Right lobe of liver (tissue), 6 donors: Measurements from ENCODE around the gene SPOPL. TPM values are rescaled to one million over a fixed set of nuclear protein-coding genes. Genes with fewer than 3 reads are reported as not detected.

ENCODE experiments used
- ATAC-seq, 4 donors: fragments of 200-7000 bp; cut with Tn5 transposase; one replicate each; pipeline ENCODE4 v1.9.1; 2020; ENCODE audit warnings: mild to moderate bottlenecking in 4 of 4, moderate library complexity in 4 of 4
- DNase-seq, 3 donors: peaks; one replicate each; pipeline ENCODE4 v3.0.0-alpha.2; 2020
- H3K27ac ChIP-seq, 3 donors: fragments of 200-600 bp; one replicate each; pipeline ENCODE4 v1.8.0; 2022
- H3K27me3 ChIP-seq, 2 donors: fragments of 200-600 bp; one replicate each; pipeline ENCODE4 v1.8.0; 2022
- H3K36me3 ChIP-seq, 4 donors: fragments of 200-600 bp; sonication (generic) in 1 of 4; one replicate each; pipeline versions ENCODE4 v1.5.1 to v1.8.0; 2017 to 2022; ENCODE audit warnings: control low read depth in 1 of 4
- H3K4me1 ChIP-seq, 4 donors: fragments of 200-600 bp; sonication (generic) in 1 of 4; one replicate each; pipeline versions ENCODE4 v1.5.1 to v1.8.0; 2017 to 2022; ENCODE audit warnings: control low read depth in 1 of 4
- H3K4me3 ChIP-seq, 3 donors: fragments of 200-600 bp; one replicate each; pipeline ENCODE4 v1.8.0; 2022
- H3K9me3 ChIP-seq, 4 donors: fragments of 200-600 bp; sonication (generic) in 1 of 4; one replicate each; pipeline versions ENCODE4 v1.5.1 to v1.8.0; 2017 to 2022; ENCODE audit warnings: control low read depth in 1 of 4
- CTCF ChIP-seq, 4 donors: fragments of 200-600 bp in 3 of 4; fragments of 450-650 bp in 1 of 4; IDR thresholded peaks; one replicate each; pipeline versions ENCODE4 v1.5.1 to v1.8.0; 2016 to 2022; ENCODE audit warnings: antibody characterized with exemption in 4 of 4, mild to moderate bottlenecking in 2 of 4
- POLR2A ChIP-seq: fragments of 450-650 bp; IDR thresholded peaks from one replicate; pipeline ENCODE4 v1.6.1; 2017; ENCODE audit warnings: antibody characterized with exemption, mild to moderate bottlenecking
- WGBS: methylation state at CpG from one replicate; pipeline ENCODE4 v1.1.6; 2018; ENCODE audit warnings: low coverage, low lambda C conversion rate; ENCODE audit not compliant: insufficient coverage; ENCODE audit errors: missing lambda C conversion rate; 5-methylcytosine and 5-hydroxymethylcytosine counted together
- intact Hi-C, 2 donors: fragments of 100-400 bp; cut with DNase I; formaldehyde crosslinking; loops; one replicate each; pipeline versions ENCODE4 v1.11.2 to v1.14.1; 2022
- total RNA-seq, 6 experiments: library from RNA; depleted of rRNA in 2 of 6; stranded (reverse); fragments of >200 nt in 2 of 6; fragmentation: NEBNext Ultra II Directional in 3 of 6; extraction: Animal tissue kit (Norgen Biotek cat#: 25700) in 3 of 6; gene quantifications; one replicate each; pipeline versions ENCODE4 v1.1.0 to v1.2.4, GENCODE V29; 2016 to 2023
- donor health status: DM: no; HTN: yes; CAD: no.
- donor health status: DM: no; HTN: no; CAD: no.
- donor health status: DM: no; HTN: no; CAD: no.
- donor health status: DM: no; HTN: yes; CAD: no.
- donor health status: DM: no; HTN: yes; CAD: no.

The SPOPL gene
- total RNA-seq, 6 experiments from 2014 or later: 10.6 to 14.8 (median 12.3) TPM

- no peak for ATAC-seq
- intact Hi-C loops: no loop called here
- Histone ChIP-seq H3K4me3 (no peak overlapping the region), H3K9me3 (no peaks in the 10 kb centered on the region), H3K27me3 (no peaks in the 10 kb centered on the region), H3K27ac (no peak overlapping the region), H3K36me3 (no peaks in the 10 kb centered on the region), H3K4me1 (no peaks in the 10 kb centered on the region)
- TF ChIP-seq CTCF (IDR thresholded peaks at IDR 0.05) (no peak), POLR2A (no peak)
- no peak for DNase-seq
- WGBS: 92% methylated on average over 3 of the region's 3 CpGs
Observed at GRCh38 chr2:138600732-138601457, 99.3 kb downstream of the SPOPL start.

GRCh38 chr2:138601458-138602165 is 100.0 kb downstream of the SPOPL start:
- H3K9me3 ChIP-seq: no peaks in the 10 kb centered on the region
- DNase-seq (no peak), ATAC-seq (no peak)
- no peaks in the 10 kb centered on the region for H3K4me1 ChIP-seq
- no peaks in the 10 kb centered on the region for H3K36me3 ChIP-seq
- H3K27ac ChIP-seq: no peak overlapping the region
- TF ChIP-seq CTCF (IDR thresholded peaks at IDR 0.05) (no peak), POLR2A (no peak)
- H3K4me3 ChIP-seq: no peak overlapping the region
- 89% methylated on average over 1 of the region's 2 CpGs for WGBS
- H3K27me3 ChIP-seq: no peaks in the 10 kb centered on the region
- intact Hi-C loops: no loop called here

- H3K4me3 ChIP-seq: no peak overlapping the region
- ATAC-seq: no peak
- H3K27ac ChIP-seq: no peak overlapping the region
- intact Hi-C loops: no loop called here
- no CpG with 5 or more reads among the region's 1 CpG for WGBS
- H3K27me3 ChIP-seq: no peaks in the 10 kb centered on the region
- H3K4me1 ChIP-seq: no peaks in the 10 kb centered on the region
- H3K36me3 ChIP-seq: no peaks in the 10 kb centered on the region
- no peak for TF ChIP-seq CTCF (IDR thresholded peaks at IDR 0.05)
- no peak for TF ChIP-seq POLR2A
- no peaks in the 10 kb centered on the region for H3K9me3 ChIP-seq
- no peak for DNase-seq
Observed at GRCh38 chr2:138602166-138602460, 100.5 kb downstream of the SPOPL start.

- intact Hi-C loops: no loop called here
- DNase-seq: no peak
- TF ChIP-seq POLR2A: no peak
- no peak for TF ChIP-seq CTCF (IDR thresholded peaks at IDR 0.05)
- Histone ChIP-seq H3K9me3 (no peaks in the 10 kb centered on the region), H3K4me1 (no peaks in the 10 kb centered on the region), H3K27me3 (no peaks in the 10 kb centered on the region), H3K4me3 (no peak overlapping the region), H3K27ac (no peak overlapping the region), H3K36me3 (no peaks in the 10 kb centered on the region)
- ATAC-seq: no peak
- WGBS: 68% methylated on average over 2 of the region's 2 CpGs
Observed at GRCh38 chr2:138607746-138608145, 106.2 kb downstream of the SPOPL start.
